ENCODE data around the gene MPP3. TPM values are rescaled to one million over a fixed set of nuclear protein-coding genes. Genes with fewer than 3 reads are reported as not detected.

The MPP3 gene
- total RNA-seq, 1 donor from 2014 or later = 22.9 TPM

DNA sequence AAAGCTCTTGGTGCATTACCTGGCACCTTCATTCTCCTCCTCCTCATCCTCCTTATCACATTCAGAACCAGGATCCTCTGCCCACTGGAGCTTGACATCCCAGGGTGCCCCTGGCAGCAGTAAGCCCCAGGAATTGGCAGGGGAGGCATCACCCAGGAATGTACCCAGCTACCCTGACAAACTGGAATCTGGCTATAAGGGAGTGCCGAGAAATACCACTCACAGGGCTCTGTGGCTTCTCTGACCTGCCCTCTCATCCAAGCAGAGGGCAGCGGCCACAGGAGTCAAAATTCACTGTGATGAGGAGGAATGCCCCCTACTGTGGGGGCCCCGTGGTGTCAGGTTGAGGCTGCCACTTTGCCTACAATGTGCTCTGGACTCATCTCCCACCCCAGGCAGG is 19.6 kb downstream of the MPP3 start:
- DNase-seq (ENCODE audit: low spot score in 2 of 2, unreplicated experiment in 2 of 2) = no peak
- Mint-ChIP-seq H3K9me3 (no peaks in the 10 kb centered on the region), H3K4me1 (no peaks in the 10 kb centered on the region), H3K36me3 (peaks cover 13% of the 10 kb centered on the region), H3K4me3 (no peak overlapping the region), H3K27me3 (ENCODE audit: low read depth) (no peaks in the 10 kb centered on the region), H3K27ac (no peak overlapping the region)
- TF ChIP-seq, protein P1, sequence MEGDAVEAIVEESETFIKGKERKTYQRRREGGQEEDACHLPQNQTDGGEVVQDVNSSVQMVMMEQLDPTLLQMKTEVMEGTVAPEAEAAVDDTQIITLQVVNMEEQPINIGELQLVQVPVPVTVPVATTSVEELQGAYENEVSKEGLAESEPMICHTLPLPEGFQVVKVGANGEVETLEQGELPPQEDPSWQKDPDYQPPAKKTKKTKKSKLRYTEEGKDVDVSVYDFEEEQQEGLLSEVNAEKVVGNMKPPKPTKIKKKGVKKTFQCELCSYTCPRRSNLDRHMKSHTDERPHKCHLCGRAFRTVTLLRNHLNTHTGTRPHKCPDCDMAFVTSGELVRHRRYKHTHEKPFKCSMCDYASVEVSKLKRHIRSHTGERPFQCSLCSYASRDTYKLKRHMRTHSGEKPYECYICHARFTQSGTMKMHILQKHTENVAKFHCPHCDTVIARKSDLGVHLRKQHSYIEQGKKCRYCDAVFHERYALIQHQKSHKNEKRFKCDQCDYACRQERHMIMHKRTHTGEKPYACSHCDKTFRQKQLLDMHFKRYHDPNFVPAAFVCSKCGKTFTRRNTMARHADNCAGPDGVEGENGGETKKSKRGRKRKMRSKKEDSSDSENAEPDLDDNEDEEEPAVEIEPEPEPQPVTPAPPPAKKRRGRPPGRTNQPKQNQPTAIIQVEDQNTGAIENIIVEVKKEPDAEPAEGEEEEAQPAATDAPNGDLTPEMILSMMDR (IDR thresholded peaks at IDR 0.05; ENCODE audit: unreplicated experiment) = no peak

DNA sequence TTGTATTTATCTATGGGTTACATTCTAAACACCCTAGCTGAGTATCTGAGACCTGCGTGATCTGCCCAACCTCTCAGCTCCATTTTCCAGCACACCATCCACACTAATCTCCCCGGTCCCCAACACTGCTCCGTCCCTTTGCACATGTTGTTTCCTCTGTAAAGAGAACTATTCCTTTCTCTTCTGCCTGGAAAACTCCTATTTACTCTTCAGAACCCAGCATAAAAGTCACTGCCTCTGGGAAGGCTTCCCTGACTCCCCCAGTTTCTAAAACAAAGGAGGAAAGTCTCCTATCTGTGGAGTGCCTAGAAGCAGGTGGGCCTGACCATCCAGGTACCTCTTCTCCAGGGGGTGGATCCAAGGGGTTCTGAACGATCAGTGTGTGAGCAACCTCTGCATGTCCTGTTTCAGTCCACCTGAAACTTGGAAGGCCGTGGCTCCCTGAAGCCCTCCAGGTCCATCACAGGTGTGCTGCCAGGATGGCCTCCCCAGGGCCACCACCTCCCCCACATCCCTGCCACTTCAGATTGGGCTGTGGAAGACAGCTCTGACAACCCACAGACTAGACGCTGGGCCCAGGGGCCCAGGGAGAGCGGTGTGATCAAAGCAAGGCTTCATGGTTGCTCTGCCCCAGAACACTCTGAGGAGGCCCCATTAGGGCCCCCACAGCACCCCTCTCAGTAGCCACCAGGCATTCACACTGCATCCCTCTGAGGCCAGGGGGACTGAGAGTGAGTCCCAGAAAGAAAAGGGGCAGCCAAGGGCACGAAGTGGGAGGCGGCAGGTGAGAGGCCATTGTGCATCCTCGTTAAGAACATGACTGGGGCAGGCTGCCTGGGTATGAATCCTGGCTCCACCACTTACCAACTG is 20.3 kb downstream of the MPP3 start:
- Mint-ChIP-seq H3K4me1 (no peaks in the 10 kb centered on the region), H3K27me3 (ENCODE audit: low read depth) (no peaks in the 10 kb centered on the region), H3K9me3 (no peaks in the 10 kb centered on the region), H3K27ac (no peak overlapping the region), H3K4me3 (no peak overlapping the region), H3K36me3 (peaks cover 13% of the 10 kb centered on the region)
- DNase-seq (ENCODE audit: low spot score in 2 of 2, unreplicated experiment in 2 of 2) = no peak
- TF ChIP-seq, protein P1 (IDR thresholded peaks at IDR 0.05; ENCODE audit: unreplicated experiment) = no peak

DNA sequence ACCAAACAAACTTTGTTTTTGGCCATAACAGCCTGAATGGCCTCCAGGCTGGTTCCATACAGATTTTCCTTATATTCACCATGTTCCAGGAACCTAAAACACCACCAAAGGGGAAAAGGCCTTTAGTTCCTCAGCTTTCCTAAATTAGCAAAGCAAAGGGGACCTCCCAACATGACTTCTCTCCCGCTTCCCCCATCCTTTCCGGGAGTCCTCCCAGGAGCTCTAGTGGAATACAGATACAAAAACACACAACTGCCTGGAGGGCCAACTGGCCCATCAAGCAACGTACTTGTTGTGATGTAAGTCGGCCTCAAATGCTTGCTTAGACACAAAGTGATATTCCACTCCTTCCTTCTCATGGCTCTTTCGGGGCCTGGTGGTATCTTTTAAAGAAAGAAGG is 22.1 kb downstream of the MPP3 start:
- Mint-ChIP-seq H3K27me3 (ENCODE audit: low read depth) (no peaks in the 10 kb centered on the region), H3K27ac (no peak overlapping the region)

DNA sequence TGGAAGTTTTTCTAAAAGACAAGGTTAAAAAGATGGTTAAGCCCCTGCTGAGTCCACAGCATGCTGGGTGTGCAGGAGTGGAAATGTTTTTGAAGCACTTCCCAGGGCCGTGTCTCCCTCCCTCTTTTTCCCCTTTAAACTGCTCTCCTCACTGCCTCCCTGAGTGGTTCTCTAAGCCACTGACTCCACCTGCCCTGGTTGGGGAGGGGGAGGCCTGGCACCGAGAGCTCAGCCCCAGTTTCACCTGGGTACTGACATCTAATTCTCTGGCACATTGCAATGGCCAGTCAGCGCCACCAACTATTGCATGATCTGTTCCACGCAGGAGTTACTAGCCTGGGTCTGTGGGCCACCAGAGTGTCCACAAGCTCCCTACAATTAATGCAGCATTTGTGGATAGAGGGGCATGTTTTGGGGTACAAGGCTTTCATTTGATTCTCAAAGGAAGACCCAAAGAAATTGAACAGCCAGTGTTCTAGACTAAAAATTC is 22.7 kb downstream of the MPP3 start:
- TF ChIP-seq, protein P1 (IDR thresholded peaks at IDR 0.05; ENCODE audit: unreplicated experiment) = no peak
- H3K4me3 Mint-ChIP-seq = no peak overlapping the region
- H3K4me1 Mint-ChIP-seq = no peaks in the 10 kb centered on the region
- peaks cover 18% of the 10 kb centered on the region for H3K36me3 Mint-ChIP-seq
- no peak overlapping the region for H3K27ac Mint-ChIP-seq
- peaks cover under 1% of the 10 kb centered on the region for H3K9me3 Mint-ChIP-seq
- no peak for DNase-seq (ENCODE audit: low spot score in 2 of 2, unreplicated experiment in 2 of 2)
- no peaks in the 10 kb centered on the region for H3K27me3 Mint-ChIP-seq (ENCODE audit: low read depth)

More for the DNA sequence above, 22.1 kb downstream of the MPP3 start:
- H3K9me3 Mint-ChIP-seq = no peaks in the 10 kb centered on the region
- no peak overlapping the region for H3K4me3 Mint-ChIP-seq
- peaks cover 12% of the 10 kb centered on the region for H3K36me3 Mint-ChIP-seq
- TF ChIP-seq, protein P1 (IDR thresholded peaks at IDR 0.05; ENCODE audit: unreplicated experiment) = no peak
- DNase-seq (ENCODE audit: low spot score in 2 of 2, unreplicated experiment in 2 of 2) = no peak
- no peaks in the 10 kb centered on the region for H3K4me1 Mint-ChIP-seq

DNA sequence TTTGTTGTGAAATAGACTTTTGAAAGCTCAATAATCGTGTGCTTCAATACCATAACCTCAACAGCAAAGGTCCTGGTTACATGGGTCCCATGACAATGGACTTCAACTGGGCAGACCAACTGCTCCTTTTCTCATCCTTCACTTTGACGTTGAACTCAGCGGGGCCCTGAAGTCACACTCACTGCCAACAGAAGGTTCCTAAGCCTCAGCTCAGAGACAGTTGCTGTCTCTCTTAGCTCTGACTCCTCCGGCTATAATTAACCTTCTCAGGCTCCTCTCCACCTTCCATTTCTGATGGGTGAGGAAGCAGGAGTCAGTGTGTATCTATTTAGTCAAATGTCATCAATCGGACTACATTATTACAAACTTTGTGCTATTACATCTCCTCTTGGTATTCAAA is 23.8 kb downstream of the MPP3 start:
- H3K27ac Mint-ChIP-seq = no peak overlapping the region
- peaks cover 4% of the 10 kb centered on the region for H3K9me3 Mint-ChIP-seq
- TF ChIP-seq, protein P1 (IDR thresholded peaks at IDR 0.05; ENCODE audit: unreplicated experiment) = no peak
- H3K36me3 Mint-ChIP-seq = peaks cover 21% of the 10 kb centered on the region
- H3K4me1 Mint-ChIP-seq = no peaks in the 10 kb centered on the region
- no peaks in the 10 kb centered on the region for H3K27me3 Mint-ChIP-seq (ENCODE audit: low read depth)
- H3K4me3 Mint-ChIP-seq = no peak overlapping the region
- DNase-seq (ENCODE audit: low spot score in 2 of 2, unreplicated experiment in 2 of 2) = no peak

Measured in mesothelial cell of epicardium (in vitro differentiated cells).